ENCODE results near the gene ITPR1.

ITPR1 gene

DNA sequence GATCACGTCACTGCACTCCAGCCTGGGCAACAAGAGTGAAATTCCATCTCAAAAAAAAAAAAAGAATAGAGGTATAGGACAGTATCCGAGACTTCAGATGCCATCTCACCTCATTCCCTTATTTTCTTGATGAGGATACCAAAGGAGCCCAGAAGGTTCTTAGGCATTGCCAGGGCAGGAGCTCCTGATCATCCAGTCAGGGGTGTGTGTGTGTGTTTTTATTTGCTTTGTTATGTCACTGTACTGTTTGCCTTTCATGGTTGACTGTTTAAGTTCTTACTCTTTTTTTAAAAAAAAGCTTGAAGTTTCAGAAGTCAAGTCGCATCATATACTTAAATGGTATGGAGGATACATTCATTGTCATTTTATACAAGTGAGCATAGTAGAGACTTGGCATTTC is 346.1 kb downstream of the ITPR1 start:
- DNase-seq: no peak

DNA sequence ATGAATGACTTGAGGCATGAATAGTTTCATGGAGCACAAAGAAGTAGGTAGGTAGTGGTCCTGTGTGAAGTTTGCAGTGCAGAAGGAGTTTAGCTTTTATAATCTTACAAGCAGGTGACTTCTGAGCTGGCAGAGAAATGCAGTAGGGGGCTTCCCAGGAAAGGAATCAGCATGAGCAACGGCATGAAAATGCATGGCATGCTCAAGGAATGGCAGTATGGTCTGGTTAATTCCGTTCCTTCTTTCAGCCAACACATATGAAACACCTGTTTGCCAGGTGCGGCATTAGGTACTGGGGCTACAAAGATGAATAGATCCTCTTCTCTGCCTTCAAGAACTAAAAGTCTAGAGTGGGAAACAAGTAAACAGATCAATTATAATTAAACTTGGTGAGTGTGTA is 348.1 kb downstream of the ITPR1 start:
- DNase-seq: no peak

DNA sequence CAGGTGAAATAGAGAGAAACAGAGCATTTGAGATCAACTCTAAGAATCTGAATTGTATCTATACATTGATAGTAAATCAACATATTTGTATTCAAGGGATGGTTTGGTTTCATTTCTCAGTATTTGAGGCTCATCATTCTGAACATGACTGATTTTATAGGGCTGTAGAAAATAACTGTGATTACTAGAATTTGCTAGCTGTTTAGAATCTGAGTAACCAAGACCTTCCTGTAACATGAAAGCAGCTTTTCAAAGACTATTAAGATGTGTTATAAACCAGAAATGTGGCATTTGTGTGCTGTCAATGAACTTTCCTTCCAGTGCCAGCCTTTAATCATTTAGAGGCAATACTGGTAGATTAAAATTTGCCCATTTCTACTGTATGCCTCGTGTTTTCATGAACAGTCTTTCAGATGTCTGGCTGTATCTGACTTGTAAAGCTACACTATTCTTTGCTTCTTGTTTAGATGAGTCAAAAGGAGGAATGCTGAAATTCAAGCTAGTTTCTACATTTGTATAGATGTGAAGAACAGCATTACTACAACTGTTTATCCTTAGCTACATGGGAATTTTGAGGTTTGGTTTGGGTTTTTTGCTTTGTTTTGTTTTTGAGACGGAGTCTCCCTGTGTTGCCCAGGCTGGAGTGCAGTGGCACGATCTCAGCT is 348.8 kb downstream of the ITPR1 start:
- no peak for DNase-seq

DNA sequence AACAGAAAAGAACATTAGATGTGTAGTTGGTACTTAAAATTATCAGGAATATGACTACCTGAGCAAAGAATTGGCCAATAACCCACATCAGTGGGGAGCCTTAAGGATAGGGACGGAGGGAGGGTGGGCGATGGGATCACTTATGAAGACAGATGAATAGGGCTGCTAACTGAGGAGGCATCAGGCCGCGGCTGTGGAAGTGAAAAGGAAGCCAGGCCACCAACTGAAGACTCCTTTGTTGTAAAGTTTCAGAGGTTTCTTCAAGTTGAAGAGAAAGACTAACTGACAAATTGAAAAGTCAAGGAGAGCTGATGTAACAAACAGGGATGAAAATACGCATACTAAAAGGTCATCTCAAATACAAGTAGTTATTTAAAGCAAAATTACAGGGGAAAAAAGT is 350.5 kb downstream of the ITPR1 start:
- no peak for DNase-seq

DNA sequence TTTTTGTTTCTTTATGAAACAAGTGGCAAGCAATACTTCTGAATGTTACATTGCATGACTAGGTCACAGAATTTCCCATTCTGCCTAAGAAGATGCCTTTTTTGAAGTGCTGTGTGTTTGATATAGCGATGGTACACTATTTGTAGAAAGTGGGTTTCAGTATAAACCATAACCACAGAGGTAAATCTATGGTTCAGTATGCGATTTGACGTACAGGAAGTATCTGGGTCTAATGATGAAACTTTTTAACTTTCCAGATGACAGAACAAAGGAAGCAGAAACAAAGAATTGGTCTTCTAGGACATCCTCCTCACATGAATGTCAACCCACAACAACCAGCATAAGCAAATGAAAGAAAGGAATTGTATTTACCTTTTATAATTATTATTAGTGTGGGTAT is 352.7 kb downstream of the ITPR1 start:
- DNase-seq: no peak

DNA sequence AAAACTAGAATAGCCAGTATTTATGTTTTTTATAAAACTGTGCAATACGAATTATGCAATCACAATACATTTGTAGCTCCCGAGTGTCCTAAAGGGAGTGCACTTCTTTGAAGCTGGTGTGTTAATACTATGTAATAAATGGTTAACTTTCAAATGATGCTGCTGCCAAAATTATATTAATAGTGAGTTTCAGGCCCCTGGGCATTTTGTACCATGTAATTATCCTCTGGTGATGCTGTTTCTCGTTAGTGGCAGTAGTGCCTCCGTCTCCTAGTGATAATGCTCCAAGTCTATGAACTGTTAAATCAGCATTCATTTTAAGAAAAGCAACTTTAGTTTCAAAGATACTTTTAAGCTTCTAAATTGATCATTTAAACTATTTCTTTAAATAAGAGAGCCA is 353.4 kb downstream of the ITPR1 start:
- DNase-seq: no peak

DNA sequence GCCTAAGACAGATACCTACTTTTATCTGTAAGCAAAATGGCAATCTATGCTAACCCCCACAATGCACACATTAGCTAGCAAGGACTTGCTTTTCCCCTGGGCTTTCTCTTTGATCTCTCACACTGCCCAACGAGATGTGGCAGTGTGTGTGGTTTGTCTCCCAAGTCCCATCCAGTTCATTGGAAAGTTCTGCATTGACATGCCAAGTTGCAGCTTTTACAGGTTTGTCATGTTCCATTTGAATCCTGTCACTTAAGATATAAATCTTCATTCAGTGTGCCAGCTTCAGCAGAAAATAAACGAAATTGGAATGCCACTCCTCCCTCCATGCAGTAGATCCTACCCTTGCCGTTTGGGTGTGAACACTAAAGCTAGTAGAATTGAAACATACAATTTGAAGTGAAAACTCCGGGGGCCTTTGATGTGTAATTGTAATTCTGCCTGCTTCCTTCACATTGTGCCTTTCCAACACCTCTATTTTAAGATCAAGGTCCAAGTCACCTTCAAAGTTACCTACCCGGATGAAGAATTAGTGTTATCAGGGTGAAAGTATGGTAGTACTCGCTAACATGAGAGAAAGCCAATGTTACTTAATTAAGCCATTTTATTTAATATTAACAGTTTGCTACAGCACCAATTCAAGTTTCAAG is 355.2 kb downstream of the ITPR1 start:
- no peak for DNase-seq

DNA sequence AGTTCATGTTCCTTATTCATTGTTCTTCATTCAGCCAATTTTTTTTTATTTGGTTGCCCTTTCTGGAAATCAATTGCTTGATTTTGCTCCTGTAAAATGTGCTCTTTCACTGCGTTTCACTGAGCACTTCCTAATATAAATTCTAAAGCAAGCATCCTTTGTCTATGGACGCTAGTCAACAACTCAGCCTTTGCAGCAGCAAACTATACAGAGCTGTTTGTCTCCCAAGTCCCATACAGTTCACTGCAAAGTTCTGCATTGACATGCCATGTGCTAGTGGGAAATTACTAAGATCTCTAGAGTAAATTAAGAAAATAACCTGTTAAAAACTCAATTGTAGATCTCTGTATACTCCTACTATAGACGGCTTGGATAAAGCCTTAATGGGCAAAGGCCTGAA is 356.0 kb downstream of the ITPR1 start:
- DNase-seq: no peak

DNA sequence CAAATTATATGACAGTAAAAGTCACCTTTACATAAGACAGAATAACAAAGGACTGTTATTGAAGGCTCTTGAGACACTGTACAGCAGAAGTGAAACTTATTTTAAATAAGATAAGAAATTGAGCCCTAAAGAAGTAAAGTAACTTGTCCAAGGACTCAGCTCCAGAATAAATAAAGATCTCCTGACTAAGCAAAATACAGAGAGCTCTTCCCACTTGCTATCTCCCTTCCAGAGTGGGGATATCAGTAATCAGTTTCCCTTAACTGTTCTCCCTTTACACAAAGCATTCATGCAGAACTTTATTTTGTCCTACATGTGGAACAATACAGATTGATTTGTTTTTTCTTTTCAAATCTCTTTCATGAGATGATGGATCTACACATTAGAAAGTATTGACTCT is 356.6 kb downstream of the ITPR1 start:
- DNase-seq: no peak

DNA sequence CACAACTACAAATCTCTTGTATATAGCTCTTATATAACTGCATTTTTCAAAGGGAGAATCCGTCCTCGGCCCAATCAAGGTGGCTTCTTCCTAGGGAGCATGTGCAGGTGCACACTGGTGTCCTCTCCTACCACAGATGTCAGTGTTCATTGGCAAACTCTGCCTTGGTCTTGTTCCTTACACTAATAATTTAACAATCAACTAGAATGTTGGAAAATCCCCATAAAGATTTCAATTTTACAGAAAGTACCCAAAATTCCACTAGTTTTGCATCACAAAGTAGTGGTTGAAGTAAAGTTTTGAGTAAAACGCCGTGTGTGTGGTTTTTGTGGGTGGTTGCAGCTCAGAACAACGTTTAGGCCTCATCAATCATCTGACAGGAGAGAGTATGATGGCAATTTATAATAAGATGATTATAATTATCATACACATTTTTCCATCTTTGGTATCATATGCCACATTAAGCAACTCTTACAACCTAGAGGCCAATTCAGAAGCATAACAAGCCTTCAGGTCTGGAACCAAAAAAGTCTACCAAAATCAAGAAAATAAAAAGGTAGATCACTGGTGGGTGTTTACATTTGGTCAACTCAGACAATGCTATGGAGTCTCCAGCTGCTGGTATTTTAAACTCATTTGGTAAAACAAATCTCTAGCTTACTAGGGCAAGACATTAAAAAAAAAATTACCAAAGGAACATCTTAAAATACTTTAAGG is 357.2 kb downstream of the ITPR1 start:
- DNase-seq: no peak

DNA sequence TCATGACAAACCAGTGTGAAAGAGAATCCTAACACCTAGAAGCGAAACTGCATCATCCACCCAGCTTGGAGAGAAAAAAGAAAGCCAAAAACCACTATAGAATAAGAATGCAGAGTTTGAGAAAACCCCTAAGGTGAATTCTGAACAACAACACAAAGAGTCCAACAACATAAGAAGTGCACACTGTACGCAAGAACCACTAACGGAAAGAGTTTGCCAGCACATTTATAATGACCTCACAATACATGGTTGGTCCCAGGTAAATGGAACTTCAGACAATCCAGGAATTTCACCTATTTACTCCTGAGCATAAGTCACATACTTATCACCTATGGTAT is 357.7 kb downstream of the ITPR1 start:
- no peak for DNase-seq

DNA sequence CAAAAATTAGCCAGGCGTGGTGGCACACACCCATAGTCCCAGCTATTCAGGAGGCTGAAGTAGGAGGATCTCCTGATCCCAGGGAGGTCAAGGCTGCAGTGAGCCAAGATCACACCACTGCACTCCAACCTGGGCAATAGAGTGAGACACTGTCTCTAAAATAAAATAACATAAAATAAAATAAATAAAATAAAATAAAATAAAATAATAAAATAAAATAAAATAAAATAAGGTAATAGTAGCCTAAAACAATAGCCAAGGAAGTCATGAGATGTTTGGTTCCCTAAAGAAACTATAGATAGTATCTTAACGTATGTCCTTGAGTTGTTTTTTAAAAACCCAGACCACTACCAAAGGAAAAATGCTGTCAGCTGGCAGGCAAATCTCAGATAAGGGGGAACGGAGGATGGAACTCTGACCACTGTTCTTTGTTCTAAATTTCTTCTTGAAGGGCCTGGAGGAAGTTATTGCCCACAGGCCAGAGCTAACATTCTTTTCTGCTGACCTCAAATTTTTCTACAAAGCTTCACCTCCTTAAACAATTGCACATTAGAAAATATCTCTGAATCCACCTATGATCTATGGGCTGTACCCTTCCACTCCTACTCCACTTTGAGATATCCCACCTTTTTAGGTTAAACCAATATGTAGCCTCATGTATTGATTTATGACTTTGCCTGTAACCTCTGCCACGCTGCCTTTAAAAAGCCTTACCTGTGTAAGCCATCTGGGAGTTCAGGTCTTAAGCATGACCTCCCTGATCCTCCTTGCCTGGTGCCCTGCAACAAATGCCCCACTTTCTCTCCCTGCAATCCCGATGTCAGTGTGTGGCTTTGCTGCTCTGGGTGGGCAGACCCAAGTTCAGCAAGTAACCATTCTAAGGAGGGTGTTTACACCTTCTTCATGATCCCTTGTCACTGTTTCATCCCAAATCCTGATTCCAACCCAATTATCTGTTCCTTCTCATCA is 359.9 kb downstream of the ITPR1 start:
- DNase-seq: no peak

DNA sequence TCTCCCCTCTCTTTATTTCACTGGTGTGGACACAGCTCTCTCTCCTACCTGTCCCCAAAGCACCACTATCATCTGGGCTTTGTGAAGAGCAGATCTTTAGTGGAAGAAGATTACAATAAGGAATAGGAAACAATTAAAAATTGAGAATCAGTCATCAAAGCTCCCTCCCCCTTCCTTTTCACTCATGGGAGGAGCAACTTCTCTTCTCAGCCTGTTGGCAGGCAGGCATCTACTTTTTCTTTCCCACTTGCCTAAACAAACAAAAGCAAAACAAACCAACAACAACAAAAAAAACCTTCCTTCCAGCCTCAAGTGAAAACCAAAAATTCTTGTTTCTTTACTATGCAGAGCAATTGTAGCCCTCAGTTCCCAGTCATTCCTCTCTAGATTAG is 360.6 kb downstream of the ITPR1 start:
- no peak for DNase-seq

DNA sequence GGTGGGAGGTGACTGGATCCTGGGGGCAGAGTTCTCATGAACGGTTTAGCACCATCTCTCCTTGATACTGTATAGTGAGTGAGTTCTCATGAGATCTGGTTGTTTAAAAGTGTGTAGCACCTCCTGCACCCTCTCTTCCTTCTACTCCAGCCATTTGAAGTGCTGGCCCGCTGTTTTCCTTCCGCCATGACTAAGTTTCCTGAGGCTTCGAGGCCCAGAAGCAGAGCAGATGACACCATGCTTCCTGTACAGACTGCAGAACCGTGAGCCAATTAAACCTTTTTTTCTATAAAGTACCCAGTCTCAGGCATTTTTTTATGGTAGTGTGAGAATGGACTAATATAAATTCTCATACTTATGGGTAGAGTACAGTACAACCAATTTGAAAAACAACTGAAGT is 362.5 kb downstream of the ITPR1 start:
- DNase-seq: no peak

DNA sequence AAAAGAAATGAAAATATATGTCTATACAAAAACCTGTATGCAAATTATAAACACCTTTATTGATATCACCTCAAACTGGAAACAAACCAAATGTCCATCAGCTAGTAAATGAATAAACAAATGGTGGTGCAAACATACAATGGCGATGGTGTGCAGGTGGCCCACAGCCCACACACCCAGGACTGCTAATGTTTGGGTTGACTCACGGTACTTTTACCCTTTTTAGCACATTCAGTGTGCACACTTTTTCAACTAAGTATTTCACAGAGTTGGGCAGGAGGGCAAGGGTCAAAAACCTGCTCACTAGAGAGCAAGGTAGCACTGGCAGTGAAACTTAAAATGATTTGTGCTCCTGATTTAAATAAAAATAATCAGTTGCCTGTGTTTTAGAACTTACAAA is 363.0 kb downstream of the ITPR1 start:
- DNase-seq: no peak

DNA sequence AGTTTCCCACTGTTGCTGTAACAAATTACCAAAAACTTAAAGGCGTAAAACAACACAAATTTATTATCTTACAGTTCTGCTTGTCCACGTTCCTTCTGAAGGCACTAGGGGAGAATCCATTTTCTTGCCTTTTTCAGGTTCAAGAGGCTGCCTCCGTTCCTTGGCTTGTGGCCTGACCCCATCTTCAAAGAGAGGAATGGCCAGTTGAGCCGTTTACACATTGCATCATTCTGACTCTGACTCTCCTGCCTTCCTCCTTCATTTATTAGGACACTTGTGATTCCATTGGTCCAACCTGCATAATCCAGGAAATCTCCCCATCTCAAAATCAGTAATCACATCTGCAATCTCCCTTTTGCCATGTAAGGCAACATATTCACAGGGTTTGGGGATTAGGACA is 363.4 kb downstream of the ITPR1 start:
- no peak for DNase-seq

DNA sequence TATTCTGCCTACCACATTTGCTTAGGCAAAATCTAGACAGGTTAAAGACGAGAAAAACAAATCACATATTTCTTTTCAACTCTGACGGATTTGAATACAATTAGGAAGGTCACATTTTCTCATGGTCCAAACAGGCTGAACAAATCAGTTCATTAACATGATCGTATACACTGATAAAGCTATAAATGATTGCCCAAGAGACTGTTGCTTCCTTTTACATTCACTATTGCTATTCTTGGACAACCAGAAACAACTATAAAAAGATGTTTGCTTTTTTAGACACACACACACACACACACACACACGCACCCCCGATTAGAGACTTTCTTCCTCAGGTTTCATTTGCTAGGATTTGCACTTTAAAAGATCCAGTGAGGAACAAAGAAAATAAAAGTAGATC is 363.8 kb downstream of the ITPR1 start:
- DNase-seq: no peak

DNA sequence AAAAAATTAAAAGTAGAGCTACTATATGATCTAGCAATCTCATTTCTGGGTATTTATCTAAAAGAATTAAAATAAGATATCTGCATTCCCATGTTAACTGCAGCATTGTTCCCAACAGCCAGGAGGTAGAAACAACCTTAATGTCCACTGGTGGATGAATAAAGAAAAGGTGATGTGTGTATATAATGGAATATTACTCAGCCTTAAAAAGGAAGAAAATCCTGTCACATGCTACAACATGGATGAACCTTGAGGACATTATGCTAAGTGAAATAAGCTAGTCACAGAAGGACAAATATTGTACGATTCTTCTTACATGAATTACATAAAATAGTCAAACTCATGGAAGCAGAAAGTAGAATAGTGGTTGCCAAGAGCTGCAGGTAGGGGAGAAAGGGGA is 366.6 kb downstream of the ITPR1 start:
- DNase-seq: no peak

DNA sequence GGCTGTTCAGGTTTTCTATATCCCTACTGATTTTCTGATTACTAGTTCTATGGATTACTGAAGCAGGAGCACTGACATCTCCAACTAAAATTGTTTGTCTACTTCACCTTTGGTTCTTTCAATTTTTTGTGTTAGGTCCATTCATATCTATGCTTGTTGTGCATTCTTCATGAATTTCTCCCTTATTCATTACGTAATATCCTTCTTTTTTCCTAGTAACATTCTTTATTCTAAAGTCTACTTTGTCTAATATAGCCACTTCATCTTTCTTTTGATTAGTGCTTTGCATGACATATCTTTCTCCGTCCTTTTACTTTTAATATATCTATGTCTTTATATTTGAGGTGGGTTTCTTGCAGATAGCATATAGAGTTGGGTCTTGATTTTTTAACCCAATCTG is 369.8 kb downstream of the ITPR1 start:
- DNase-seq: no peak

DNA sequence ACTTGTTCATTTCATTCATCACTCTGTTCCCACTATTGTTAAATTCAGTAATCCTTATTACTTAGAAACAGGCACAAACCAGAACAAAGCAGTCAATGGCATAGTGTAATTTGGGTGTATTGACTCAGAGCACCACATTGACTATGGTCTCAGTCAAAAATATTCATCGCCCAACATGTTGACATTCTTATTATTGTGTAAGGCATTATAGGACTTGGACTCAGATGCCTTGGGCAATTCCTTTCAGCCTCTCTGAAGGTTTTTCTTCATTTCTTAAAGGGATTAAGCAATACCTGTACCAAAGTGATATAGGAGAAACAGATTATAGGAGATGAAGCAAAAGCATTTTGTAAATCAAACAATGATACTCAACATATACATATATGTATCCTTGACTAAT is 371.4 kb downstream of the ITPR1 start:
- DNase-seq: no peak

DNA sequence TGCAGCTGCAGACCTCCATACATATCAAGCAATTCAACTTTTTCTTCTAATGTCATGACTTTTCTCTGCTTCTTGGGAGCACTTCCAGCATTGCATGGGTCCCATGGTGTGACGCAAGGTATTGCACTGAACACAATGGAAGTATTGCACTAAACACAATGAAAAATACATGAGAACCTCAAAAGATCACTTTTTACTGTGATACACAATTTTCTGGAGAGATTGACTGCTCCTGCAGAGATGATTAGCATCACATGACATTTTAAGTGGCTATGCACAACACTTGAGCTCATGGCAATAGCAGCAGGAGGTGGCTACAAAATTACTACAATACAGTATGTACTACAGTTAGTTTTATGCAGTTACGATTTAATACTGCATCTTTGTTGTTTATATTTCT is 372.6 kb downstream of the ITPR1 start:
- no peak for DNase-seq

DNA sequence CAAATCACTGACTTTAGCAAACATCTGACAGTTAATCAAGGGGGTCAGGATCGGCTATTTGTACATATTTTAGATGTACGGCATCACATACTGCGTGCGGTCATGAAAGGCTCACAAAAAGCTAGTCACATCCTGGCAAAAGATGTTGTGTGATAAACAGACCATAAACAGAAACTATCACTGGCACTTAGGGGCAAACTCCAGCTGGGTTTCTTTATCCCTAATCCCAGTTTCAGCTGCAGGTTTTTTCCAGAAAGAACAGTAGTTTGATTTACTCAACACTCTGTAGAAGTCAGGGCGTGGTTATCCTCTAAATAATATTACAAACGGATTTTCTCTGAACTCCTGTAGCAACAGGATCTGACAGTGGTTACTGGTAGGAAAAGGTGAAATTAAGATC is 373.7 kb downstream of the ITPR1 start:
- no peak for DNase-seq

DNA sequence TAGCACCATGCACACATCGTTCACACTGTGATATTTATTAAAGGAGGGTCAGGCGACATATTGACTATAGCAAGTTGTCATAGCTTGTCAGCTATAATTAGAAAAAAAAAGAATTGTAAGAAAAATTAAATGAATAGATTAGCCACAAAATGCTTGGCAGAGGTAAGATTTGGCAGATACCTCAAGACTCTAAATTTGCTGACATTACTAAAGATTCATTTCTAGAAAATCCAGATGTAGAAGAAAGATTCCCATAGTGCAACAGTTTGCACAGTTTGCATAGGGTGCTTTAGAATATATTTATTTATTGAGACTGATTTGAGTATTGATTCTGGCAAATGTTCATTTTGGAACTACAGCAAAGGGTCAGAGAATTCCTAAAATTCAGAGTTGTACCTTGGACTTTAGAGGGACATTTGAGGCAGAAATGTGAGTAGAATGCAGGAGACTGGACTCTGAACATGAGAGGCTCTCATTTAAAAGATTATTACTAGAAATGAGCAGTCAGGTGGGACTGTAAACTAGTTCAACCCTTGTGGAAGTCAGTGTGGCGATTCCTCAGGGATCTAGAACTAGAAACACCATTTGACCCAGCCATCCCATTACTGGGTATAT is 384.1 kb downstream of the ITPR1 start:
- DNase-seq: no peak
